ENCODE data around the gene CFAP61. TPM values are rescaled to one million over a fixed set of nuclear protein-coding genes. Genes with fewer than 3 reads are reported as not detected.
"Not testable (repeated sequence)": the region's sequence is repeated elsewhere in the genome, so short reads cannot be mapped to it uniquely, and the experiment has no call there.

Gene CFAP61
- total RNA-seq, 1 experiment from 2014 or later: not detected

GRCh38 chr20:20003031-20003954, 49.0 kb upstream of the CFAP61 start:
- no peaks in the 10 kb centered on the region for H4K20me1 ChIP-seq (ENCODE audit: low read length)
- ChIA-PET CTCF (interaction anchor here (1.0 kb wide), 1 partner anchor 49 kb away, joined by 3 read pairs; the partner anchor contains the start of genes CFAP61 and CRNKL1), POLR2A (ENCODE audit: unreplicated experiment) (no interaction called here)
- H3K4me3 ChIP-seq (ENCODE audit: low read length): no peak overlapping the region
- no peaks in the 10 kb centered on the region for H3K27me3 ChIP-seq (ENCODE audit: low read length)
- H3K9ac ChIP-seq (ENCODE audit: low read length): no peak overlapping the region
- H2AFZ ChIP-seq (ENCODE audit: low read length): no peak overlapping the region
- H3K4me2 ChIP-seq (ENCODE audit: low read length): no peak overlapping the region
- intact Hi-C loops (cut with micrococcal nuclease): no loop called here
- H3K4me1 ChIP-seq (ENCODE audit: insufficient read depth, low read length): peaks cover 14% of the 10 kb centered on the region
- no peak overlapping the region for H3K27ac ChIP-seq (ENCODE audit: low read length)
- H3F3A ChIP-seq (ENCODE audit: low read length, unreplicated experiment): no peaks in the 10 kb centered on the region
- no peak for DNase-seq
- H3K79me2 ChIP-seq (ENCODE audit: low read length): 0 out of 2 replicates have a peak, but pooled peaks cover 6% of the 10 kb centered on the region
- no peak for ATAC-seq
- H3K9me2 ChIP-seq (replicated peaks; ENCODE audit: low read length): no peaks in the 10 kb centered on the region
- TSS peak; percentile 1 for BruUV-seq (replicated peaks)
- peaks cover 49% of the 10 kb centered on the region for H3K36me3 ChIP-seq (ENCODE audit: low read depth, low read length)
- H3K9me3 ChIP-seq (ENCODE audit: low read length): no peaks in the 10 kb centered on the region
- TF ChIP-seq EZH2phosphoT487 (IDR thresholded peaks at IDR 0.05; ENCODE audit: borderline replicate concordance, low read length) (no peak), CTCF (conservative IDR thresholded peaks at IDR 0.05; ENCODE audit: low read depth, low read length) (no peak), EZH2 (IDR thresholded peaks at IDR 0.05; ENCODE audit: low read length, unreplicated experiment) (no peak)

GRCh38 chr20:20003955-20004322, 48.4 kb upstream of the CFAP61 start:
- H3K27me3 ChIP-seq (ENCODE audit: low read length); ATAC-seq; H3K9me3 ChIP-seq (ENCODE audit: low read length); BruUV-seq (replicated peaks); DNase-seq; H3K4me3 ChIP-seq (ENCODE audit: low read length); H3K4me2 ChIP-seq (ENCODE audit: low read length); H4K20me1 ChIP-seq (ENCODE audit: low read length); H3F3A ChIP-seq (ENCODE audit: low read length, unreplicated experiment); H3K27ac ChIP-seq (ENCODE audit: low read length); H3K9ac ChIP-seq (ENCODE audit: low read length); intact Hi-C loops (cut with micrococcal nuclease); H3K9me2 ChIP-seq (replicated peaks; ENCODE audit: low read length); H3K79me2 ChIP-seq (ENCODE audit: low read length); H2AFZ ChIP-seq (ENCODE audit: low read length); CTCF ChIA-PET: not testable (repeated sequence)
- POLR2A ChIA-PET (ENCODE audit: unreplicated experiment): interaction anchor here (0.6 kb wide), 1 partner anchor 11 kb away, joined by 34 read pairs; no protein-coding TSS in a partner anchor
- peaks cover 14% of the 10 kb centered on the region for H3K4me1 ChIP-seq (ENCODE audit: insufficient read depth, low read length)
- peaks cover 43% of the 10 kb centered on the region for H3K36me3 ChIP-seq (ENCODE audit: low read depth, low read length)

GRCh38 chr20:20005342-20005741, 47.0 kb upstream of the CFAP61 start:
- Histone ChIP-seq H3K9me3 (ENCODE audit: low read length) (no peaks in the 10 kb centered on the region), H2AFZ (ENCODE audit: low read length) (no peak overlapping the region), H3K9me2 (replicated peaks; ENCODE audit: low read length) (no peaks in the 10 kb centered on the region), H3K4me3 (ENCODE audit: low read length) (no peak overlapping the region), H4K20me1 (ENCODE audit: low read length) (no peaks in the 10 kb centered on the region), H3K27ac (ENCODE audit: low read length) (no peak overlapping the region), H3F3A (ENCODE audit: low read length, unreplicated experiment) (no peaks in the 10 kb centered on the region), H3K4me1 (ENCODE audit: insufficient read depth, low read length) (peaks cover 19% of the 10 kb centered on the region), H3K79me2 (ENCODE audit: low read length) (0 out of 2 replicates have a peak, but pooled peaks cover 6% of the 10 kb centered on the region), H3K36me3 (ENCODE audit: low read depth, low read length) (peaks cover 29% of the 10 kb centered on the region), H3K27me3 (ENCODE audit: low read length) (no peaks in the 10 kb centered on the region), H3K4me2 (ENCODE audit: low read length) (no peak overlapping the region), H3K9ac (ENCODE audit: low read length) (no peak overlapping the region)
- intact Hi-C loops (cut with micrococcal nuclease): no loop called here
- ChIA-PET CTCF (no interaction called here), POLR2A (ENCODE audit: unreplicated experiment) (interaction anchor here (0.6 kb wide), 1 partner anchor 11 kb away, joined by 3 read pairs; no protein-coding TSS in a partner anchor)
- no peak for DNase-seq
- ATAC-seq: no peak; the same call in 1 of the 2 replicates
- BruUV-seq (replicated peaks): no TSS peak
- TF ChIP-seq CTCF (conservative IDR thresholded peaks at IDR 0.05; ENCODE audit: low read depth, low read length) (no peak), EZH2phosphoT487 (IDR thresholded peaks at IDR 0.05; ENCODE audit: borderline replicate concordance, low read length) (no peak), EZH2 (IDR thresholded peaks at IDR 0.05; ENCODE audit: low read length, unreplicated experiment) (no peak)
